Measurements from ENCODE around the gene LRRFIP1.
"Not testable (repeated sequence)": the region's sequence is repeated elsewhere in the genome, so short reads cannot be mapped to it uniquely, and the experiment has no call there.

The LRRFIP1 gene

GRCh38 chr2:237766340-237766739 lies 139.0 kb downstream of the LRRFIP1 start:
- DNase-seq = no peak
- intact Hi-C loops (cut with DNase I) = no loop called here

- intact Hi-C loops (cut with DNase I) = no loop called here
- no peak for DNase-seq
These were observed 145.1 kb downstream of the LRRFIP1 start for GRCh38 chr2:237772513-237772912.

DNA sequence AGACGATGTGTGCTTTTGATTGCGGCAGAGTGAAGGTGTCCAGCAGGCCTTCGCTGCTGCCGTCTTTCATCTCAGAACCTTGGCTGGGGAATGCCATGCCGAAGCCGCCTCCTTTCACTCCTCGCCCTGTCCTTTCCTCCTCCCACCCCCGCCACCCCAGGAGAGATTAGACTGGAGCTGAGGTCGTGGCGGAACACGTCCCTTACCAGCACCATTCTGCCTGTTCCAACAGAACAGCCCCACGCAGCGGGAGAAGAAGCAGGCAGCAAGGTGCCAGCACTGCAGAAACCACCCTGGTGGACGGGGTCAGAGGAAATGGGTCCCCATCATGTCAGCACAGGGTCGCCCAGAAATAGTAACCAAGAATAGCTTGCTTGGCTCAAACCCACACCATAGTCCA lies 146.4 kb downstream of the LRRFIP1 start:
- intact Hi-C loops (cut with DNase I) = no loop called here
- DNase-seq = no peak

DNA sequence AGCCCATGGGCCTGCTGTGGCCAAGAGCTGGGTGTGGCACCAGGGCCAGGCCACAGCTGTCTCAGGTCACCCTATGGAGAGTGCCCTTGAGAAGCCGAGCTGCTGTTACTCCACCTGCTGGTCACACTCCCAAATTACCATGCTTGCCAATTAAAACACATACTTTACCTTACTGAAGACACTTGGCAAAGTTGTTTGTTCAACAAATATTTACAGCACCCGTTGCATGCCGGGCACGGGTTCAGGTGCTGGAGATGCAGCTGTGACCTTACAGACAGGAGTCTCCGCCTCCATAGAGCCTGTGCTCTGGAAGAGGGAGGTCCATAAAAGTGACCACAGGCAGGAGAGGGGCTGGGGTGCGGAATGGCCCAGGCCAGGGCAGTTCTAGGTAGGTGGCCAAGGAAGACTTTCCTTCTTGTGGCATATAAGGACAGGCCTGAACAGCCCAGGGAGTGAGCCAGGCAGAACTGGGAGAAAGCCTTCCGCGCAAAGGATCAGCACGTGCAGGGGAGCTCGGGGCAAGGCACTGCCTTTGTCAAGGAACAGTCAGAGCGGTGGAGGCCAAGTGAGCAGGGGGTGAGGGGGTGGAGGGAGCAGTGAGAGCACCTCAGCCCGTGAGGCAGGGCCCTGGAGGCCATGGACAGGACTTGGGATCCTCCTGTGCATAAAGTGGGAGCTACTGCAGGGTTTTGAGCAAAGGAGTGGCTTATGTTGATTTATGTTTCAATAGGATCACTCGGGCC lies 147.6 kb downstream of the LRRFIP1 start:
- peak in 32 of 42 donors; percentile 9 to 70 (median 42) for DNase-seq
- intact Hi-C loops (cut with DNase I) = no loop called here

- intact Hi-C loops (cut with DNase I) = no loop called here
- DNase-seq = no peak
These were observed 152.1 kb downstream of the LRRFIP1 start for GRCh38 chr2:237779521-237779920.

DNA sequence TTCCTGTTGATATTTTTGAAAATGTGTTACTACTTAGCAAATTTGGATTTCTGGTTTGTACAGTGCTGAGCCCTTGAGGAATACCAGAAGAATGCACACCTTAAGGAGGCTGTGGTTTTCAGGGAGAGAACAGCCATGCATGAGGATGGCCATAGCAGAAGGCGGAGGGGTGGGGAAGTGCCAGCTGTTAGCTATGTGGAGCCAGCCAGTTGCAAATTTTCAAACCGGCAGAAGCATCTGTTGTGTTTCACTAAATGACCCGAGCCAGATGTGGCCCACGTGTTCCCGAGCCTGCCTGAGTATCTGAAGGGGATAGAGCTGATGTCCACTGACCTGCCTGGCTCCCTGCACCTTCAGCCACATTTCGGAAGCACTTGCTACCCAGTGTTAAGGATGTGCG lies 154.8 kb downstream of the LRRFIP1 start:
- DNase-seq = no peak
- intact Hi-C loops (cut with DNase I) = no loop called here

DNA sequence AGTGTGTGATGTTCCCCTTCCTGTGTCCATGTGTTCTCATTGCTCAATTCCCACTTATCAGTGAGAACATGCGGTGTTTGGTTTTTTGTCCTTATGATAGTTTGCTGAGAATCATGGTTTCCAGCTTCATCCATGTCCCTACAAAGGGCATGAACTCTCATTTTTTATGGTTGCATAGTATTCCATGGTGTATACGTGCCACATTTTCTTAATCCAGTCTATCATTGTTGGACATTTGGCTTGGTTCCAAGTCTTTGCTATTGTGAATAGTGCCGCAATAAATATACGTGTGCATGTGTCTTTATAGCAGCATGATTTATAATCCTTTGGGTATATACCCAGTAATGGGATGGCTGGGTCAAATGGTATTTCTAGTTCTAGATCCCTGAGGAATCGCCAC lies 156.3 kb downstream of the LRRFIP1 start:
- intact Hi-C loops (cut with DNase I); DNase-seq: not testable (repeated sequence)

GRCh38 chr2:237786936-237787335 lies 159.5 kb downstream of the LRRFIP1 start:
- no peak for DNase-seq
- intact Hi-C loops (cut with DNase I) = no loop called here

DNA sequence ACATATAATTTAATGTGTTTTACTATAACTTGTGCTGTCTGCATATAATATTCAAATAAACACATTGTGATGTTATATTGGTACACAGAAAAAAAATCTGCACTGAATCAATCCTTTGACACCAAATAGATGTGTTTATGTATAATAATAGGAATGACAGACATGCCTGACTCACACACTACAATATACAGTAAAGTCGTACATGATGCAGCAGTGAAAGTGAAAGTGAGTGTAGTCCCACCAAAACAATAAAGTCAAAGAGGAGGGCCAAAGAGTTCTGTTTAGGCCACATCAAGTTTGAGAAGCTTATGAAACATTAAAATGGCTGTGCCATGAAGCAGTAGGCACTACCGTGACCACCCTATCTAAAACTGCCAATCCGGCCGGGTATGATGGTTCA lies 163.0 kb downstream of the LRRFIP1 start:
- no peak for DNase-seq
- intact Hi-C loops (cut with DNase I) = no loop called here

- DNase-seq = no peak
- intact Hi-C loops (cut with DNase I) = no loop called here
These were observed 164.8 kb downstream of the LRRFIP1 start for GRCh38 chr2:237791977-237792727.

GRCh38 chr2:237797253-237797652 lies 169.9 kb downstream of the LRRFIP1 start:
- no peak for DNase-seq
- intact Hi-C loops (cut with DNase I) = no loop called here

DNA sequence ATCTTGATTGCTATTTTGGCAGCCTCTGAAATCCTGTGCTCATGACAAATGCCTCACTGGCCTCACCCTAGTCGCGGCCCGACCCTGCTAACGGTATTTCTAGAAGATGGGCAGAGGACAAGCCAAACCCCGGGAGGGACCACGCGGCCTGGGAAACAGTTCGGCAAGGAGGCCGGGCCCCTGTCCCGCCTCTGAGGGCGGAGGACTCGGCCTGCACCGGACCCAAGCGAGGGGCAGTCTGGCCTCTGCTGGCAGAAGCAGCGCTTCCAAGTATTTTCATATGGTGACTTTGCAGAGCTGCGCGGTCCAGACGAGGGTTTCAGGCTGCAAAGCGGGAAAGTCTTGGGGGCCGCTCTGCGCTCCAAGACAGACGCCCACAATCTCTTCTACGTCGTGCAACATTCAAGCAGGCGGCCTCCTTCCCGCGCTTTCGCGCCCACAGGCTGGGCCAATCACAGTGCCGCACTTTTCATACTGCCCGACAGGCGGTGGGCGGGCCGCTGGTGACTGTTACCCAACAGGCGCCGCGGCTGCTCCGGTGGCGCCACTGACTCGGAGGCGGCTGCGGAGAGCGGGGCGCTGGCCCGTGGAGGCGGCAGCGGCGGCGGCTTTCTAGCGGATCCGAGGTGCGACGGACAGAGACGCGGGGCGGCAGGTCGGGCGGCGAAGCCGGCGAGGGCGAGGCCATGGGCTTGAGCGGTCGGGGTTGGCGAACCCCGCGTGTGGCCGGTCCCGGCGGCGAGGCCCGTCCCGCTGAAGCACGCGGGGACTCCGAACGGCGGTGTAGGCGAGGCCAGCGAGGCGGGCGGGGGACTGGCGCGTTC lies 171.1 kb downstream of the LRRFIP1 start, which contains the start of gene RBM44:
RBM44 (plus strand) TSS at position 544 of the 824 bp plus-strand sequence. CDS start 14,831 bp downstream, outside the sequence.
- no peak for DNase-seq
- intact Hi-C loops (cut with DNase I) = no loop called here

DNA sequence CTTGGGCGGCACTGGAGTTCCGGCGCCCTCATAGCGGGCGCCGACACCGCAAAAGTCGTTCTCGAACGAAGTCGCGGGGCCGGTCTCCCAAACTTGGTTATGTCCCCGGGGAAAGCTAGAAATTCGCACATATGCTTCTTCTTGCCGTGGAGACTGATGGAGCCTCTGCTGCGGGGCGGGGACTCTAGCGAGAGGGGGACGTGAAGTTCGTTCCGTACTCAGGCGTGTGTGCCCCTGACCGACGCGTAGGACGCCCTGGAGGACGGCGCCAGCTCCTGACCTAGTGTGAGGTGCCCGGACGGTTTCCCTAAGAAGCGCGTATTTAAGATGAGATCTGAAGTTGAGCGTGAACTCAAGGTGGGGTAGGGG lies 171.7 kb downstream of the LRRFIP1 start:
- intact Hi-C loops (cut with DNase I) = no loop called here
- no peak for DNase-seq

DNA sequence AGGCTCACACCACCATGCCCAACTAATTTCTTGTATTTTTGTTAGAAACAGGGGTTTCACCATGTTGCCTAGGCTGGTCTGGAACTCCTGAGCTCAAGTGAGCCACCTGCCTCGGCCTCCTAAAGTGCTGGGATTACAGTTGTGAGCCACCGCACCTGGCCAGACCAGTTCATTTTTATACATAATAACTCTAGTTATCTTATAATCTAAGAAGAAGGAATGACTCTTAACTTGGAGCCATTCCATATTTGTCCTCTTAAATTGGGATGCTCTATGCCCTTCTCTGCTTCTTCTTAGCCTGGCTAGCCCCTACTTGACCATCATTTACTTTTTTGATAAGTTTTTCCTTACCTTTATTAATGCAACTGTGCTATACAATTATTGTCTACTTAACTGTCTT lies 174.1 kb downstream of the LRRFIP1 start:
- intact Hi-C loops (cut with DNase I) = no loop called here
- DNase-seq = no peak

GRCh38 chr2:237806334-237806733 lies 178.9 kb downstream of the LRRFIP1 start:
- intact Hi-C loops (cut with DNase I) = no loop called here
- no peak for DNase-seq

GRCh38 chr2:237815637-237816036 lies 188.2 kb downstream of the LRRFIP1 start:
- intact Hi-C loops (cut with DNase I) = no loop called here
- no peak for DNase-seq

GRCh38 chr2:237816531-237816930 lies 189.1 kb downstream of the LRRFIP1 start:
- intact Hi-C loops (cut with DNase I) = no loop called here

DNA sequence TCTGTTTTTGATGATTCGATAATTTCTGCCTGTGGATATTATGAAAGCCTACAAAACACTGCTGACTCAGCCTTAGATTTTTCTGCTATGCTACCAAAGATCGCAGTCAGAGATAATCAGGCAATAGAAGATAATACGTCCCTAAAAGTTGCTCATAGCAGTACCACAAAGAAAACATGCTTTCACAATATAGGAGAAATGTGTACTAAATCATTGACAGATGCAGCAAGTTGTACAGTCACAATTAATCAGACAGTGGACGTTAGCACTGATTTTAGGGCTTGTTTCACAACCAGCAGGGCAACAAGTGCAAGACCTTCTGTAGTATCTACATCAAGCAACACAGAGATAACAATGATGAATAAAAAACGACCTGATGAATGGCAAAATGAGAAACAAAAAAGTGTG lies 190.7 kb downstream of the LRRFIP1 start:
- intact Hi-C loops (cut with DNase I) = no loop called here
- DNase-seq = no peak

More at GRCh38 chr2:237816531-237816930, 189.1 kb downstream of the LRRFIP1 start:
- DNase-seq = no peak

GRCh38 chr2:237819231-237819630 lies 191.8 kb downstream of the LRRFIP1 start:
- intact Hi-C loops (cut with DNase I) = no loop called here
- DNase-seq = no peak

GRCh38 chr2:237820421-237820820 lies 193.0 kb downstream of the LRRFIP1 start:
- DNase-seq = no peak
- intact Hi-C loops (cut with DNase I) = no loop called here
